Measurements from ENCODE around the gene KDM2A. TPM values are rescaled to one million over a fixed set of nuclear protein-coding genes. Genes with fewer than 3 reads are reported as not detected.
A peak's percentile ranks its signal among the peaks of the same experiment; 100 is the strongest.

Gene KDM2A
- total RNA-seq, 4 donors from 2014 or later, result 65.3 to 137 (median 81.2) TPM

DNA sequence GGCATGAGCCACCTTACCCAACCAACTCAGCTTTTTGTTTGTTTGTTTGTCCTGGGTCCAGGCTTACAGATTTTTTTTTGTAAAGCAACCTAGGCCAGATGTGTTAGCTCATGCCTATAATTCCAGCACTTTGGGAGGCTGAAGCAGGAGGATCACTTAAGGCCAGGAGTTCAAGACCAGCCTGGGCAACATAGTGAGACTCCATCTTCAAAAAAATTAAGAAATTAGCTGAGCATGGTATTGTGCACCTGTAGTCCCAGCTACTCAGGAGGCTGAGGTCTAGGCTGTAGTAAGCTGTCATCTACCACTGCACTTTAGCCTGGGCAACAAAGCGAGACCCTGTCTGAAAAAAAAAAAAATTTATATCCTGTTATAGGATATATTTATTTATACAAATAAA lies 118.5 kb downstream of the KDM2A start:
- Histone ChIP-seq H3K27ac (no peak overlapping the region), H3K9me3 (no peaks in the 10 kb centered on the region), H3K4me3 (no peak overlapping the region), H3K36me3 (peaks cover 0 to 3% (median 0%) of the 10 kb centered on the region in 4 donors), H3K4me1 (peaks cover 23 to 49% (median 37%) of the 10 kb centered on the region in 4 donors), H3K27me3 (no peaks in the 10 kb centered on the region)
- DNase-seq, result no peak
- no peak for TF ChIP-seq POLR2AphosphoS5 (IDR thresholded peaks at IDR 0.05)
- no peak for TF ChIP-seq EP300 (IDR thresholded peaks at IDR 0.05; ENCODE audit: low read depth)
- TF ChIP-seq POLR2A (IDR thresholded peaks at IDR 0.05), result no peak
- TF ChIP-seq, protein P1, sequence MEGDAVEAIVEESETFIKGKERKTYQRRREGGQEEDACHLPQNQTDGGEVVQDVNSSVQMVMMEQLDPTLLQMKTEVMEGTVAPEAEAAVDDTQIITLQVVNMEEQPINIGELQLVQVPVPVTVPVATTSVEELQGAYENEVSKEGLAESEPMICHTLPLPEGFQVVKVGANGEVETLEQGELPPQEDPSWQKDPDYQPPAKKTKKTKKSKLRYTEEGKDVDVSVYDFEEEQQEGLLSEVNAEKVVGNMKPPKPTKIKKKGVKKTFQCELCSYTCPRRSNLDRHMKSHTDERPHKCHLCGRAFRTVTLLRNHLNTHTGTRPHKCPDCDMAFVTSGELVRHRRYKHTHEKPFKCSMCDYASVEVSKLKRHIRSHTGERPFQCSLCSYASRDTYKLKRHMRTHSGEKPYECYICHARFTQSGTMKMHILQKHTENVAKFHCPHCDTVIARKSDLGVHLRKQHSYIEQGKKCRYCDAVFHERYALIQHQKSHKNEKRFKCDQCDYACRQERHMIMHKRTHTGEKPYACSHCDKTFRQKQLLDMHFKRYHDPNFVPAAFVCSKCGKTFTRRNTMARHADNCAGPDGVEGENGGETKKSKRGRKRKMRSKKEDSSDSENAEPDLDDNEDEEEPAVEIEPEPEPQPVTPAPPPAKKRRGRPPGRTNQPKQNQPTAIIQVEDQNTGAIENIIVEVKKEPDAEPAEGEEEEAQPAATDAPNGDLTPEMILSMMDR (IDR thresholded peaks at IDR 0.05), result no peak
- intact Hi-C loops (cut with DNase I; ENCODE audit: low total_unique reads), result no loop called here
- 95 to 100% methylated on average over 1 of the region's 1 CpG for WGBS, 2 donors (ENCODE audit: low coverage in 1 of 2)
- in situ Hi-C loops (cut with MboI; ENCODE audit: low pct_ligation_motif_present in 1 of 4, low pct_unique_long_range_greater_than_20kb in 1 of 4, low sequenced_read_pairs in 3 of 4), result no loop called here

DNA sequence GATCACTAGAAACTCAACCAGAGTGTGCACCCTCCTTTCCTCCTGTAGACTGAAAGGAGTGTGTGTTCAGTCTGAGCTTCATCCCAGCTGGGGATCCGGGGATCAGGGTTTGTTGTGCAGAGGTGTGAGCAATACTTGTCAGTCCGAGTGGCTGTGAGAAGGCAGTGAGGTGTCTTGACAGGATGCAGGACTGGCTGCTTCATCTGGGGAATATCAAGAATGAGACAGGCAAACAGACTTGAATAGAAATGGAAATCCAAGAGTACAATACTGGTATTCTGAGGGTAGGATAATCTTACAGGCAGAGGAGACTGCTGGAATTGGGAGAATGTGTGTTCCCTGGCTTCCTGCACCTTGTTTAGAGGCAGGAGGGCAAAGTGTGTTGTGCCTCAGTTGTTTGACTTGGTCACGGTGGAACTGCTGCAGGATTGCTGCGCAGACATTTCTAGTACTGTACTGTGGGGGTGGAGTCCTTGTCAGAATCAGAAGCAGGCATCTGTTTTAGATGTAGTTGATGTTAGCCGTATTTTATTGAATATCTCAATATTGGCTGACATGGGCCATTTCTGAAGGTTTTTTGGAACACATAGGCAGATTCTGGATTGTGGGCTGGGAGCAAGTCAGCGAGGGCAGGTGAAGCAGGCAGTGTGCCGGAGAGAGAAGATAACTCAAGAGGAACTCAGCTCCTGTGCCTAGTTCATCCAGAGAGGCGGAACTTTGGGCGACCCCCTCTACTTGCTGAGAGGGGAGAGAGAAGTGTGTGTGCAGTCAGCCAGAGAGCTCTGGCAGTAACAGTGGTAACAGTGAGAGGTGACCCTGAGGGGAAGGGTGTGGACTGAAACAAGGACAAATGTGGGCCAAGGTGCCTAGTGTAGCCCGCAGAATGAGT lies 120.1 kb downstream of the KDM2A start:
- Histone ChIP-seq H3K9me3 (no peaks in the 10 kb centered on the region), H3K27ac (peak overlapping the region; percentile 91 to 97 (median 96)), H3K4me3 (peak overlapping the region in 3 of 4 donors; percentile 3 to 53 (median 34)), H3K36me3 (peaks cover 0 to 13% (median 3%) of the 10 kb centered on the region in 4 donors), H3K4me1 (peaks cover 28 to 65% (median 44%) of the 10 kb centered on the region in 4 donors), H3K27me3 (no peaks in the 10 kb centered on the region)
- 14 to 39% methylated on average over 2 to 10 of the region's 10 CpGs for WGBS, 2 donors (ENCODE audit: low coverage in 1 of 2)
- in situ Hi-C loops (cut with MboI; ENCODE audit: low pct_ligation_motif_present in 1 of 4, low pct_unique_long_range_greater_than_20kb in 1 of 4, low sequenced_read_pairs in 3 of 4), result no loop called here
- no peak for TF ChIP-seq POLR2AphosphoS5 (IDR thresholded peaks at IDR 0.05)
- DNase-seq, result no peak
- intact Hi-C loops (cut with DNase I; ENCODE audit: low total_unique reads), result no loop called here

DNA sequence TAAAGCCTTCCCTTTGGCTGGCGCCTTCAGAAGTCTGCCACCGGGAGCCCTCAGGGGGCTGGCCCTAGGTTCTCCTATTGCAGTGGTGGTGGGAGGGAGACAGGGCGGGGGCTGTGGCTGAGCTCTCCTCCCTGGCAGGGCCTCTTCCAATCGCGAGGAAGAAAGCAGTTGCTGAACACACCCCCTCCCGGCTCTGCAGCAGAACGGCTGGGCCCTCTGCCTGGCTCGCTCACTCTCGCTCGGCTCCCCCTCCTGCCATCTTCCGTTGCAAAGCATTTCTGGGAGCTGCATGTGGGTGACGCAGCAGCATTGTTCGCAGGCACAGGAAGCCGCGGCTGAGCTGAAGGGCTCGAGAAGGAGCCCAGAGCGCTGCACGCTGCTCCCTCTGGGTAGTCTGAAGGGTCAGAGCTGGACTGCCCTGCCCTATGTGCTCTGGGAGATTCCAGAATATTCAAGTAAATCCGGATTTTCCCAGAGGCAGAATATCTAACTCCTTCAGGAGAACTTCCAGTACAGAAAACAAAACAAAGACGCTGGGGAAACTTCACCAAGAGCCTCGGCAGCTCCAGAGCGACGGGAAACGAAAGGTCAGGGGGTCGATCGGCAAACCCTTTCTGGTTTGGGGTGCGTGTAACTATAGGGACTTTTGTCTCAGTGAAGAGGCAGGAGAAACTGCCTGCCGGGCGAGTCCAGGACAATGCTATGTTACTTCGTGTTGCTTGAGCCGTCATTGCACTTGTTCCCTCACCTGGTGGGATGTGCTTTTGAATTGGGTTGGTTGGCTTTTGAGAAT lies 120.9 kb downstream of the KDM2A start:
- in situ Hi-C loops (cut with MboI; ENCODE audit: low pct_ligation_motif_present in 1 of 4, low pct_unique_long_range_greater_than_20kb in 1 of 4, low sequenced_read_pairs in 3 of 4), result no loop called here
- DNase-seq, result peak; percentile 97
- Histone ChIP-seq H3K27ac (peak overlapping the region; percentile 91 to 97 (median 96)), H3K4me3 (peak overlapping the region; percentile 39 to 66 (median 56)), H3K4me1 (peaks cover 28 to 61% (median 43%) of the 10 kb centered on the region in 4 donors), H3K27me3 (no peaks in the 10 kb centered on the region), H3K36me3 (peaks cover 0 to 22% (median 6%) of the 10 kb centered on the region in 4 donors), H3K9me3 (no peaks in the 10 kb centered on the region)
- intact Hi-C loops (cut with DNase I; ENCODE audit: low total_unique reads), result no loop called here
- TF ChIP-seq POLR2A (IDR thresholded peaks at IDR 0.05) (peak; percentile 98), POLR2AphosphoS5 (IDR thresholded peaks at IDR 0.05) (peak; percentile 99), EP300 (IDR thresholded peaks at IDR 0.05; ENCODE audit: low read depth) (no peak)
- TF ChIP-seq, protein P1 (IDR thresholded peaks at IDR 0.05), result peak in 1 of 5 experiments; percentile 9
- WGBS, 2 donors (ENCODE audit: low coverage in 1 of 2), result 1% methylated on average over 31 of the region's 31 CpGs; no CpG with 5 or more reads in 1 of the 2 donors

DNA sequence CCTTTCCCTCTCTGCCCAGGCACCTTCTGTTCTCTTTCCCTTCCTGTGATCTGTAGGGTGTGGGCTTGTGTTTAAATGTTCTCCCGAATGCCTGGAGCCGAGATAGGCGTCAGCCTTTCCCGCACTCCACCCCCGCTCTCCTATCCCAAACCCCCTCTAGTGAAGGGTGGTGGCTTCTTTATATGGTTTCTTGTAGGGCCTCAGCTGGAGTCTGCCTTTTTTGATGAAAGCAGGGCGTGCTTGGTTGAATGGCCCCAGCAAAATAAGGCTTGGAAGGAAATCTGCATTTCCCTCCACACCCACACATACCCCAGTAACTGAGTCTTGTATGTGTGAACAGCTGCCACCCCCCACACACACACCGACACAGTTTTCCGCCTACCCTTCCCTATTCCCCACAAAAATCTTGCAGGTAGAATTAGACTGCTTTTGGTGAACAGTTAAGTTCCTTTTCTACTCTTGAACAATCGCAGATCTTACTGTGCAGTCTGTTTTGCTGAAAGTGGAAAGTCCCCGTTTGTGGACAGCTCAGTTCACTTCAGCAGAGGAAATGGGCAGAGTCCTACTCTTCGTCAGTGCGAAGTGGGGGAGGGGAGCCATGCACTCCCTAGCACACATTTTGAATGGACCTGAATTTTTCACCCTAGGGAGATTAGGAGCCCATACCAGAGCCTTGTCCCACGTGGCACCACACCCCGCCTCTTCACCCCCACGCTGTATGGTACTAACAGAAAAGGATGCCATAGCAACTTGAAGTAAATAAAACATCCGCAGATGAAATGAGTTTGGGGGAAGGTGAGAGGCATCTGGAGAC lies 121.7 kb downstream of the KDM2A start:
- Histone ChIP-seq H3K4me1 (peaks cover 28 to 60% (median 43%) of the 10 kb centered on the region in 4 donors), H3K27ac (peak overlapping the region; percentile 91 to 97 (median 96)), H3K4me3 (peak overlapping the region; percentile 39 to 66 (median 56)), H3K27me3 (no peaks in the 10 kb centered on the region), H3K9me3 (no peaks in the 10 kb centered on the region), H3K36me3 (peaks cover 0 to 29% (median 10%) of the 10 kb centered on the region in 4 donors)
- 0% methylated on average over 4 to 16 of the region's 16 CpGs for WGBS, 2 donors (ENCODE audit: low coverage in 1 of 2)
- in situ Hi-C loops (cut with MboI; ENCODE audit: low pct_ligation_motif_present in 1 of 4, low pct_unique_long_range_greater_than_20kb in 1 of 4, low sequenced_read_pairs in 3 of 4), result no loop called here
- TF ChIP-seq EP300 (IDR thresholded peaks at IDR 0.05; ENCODE audit: low read depth), result no peak
- peak; percentile 47 for TF ChIP-seq POLR2A (IDR thresholded peaks at IDR 0.05)
- TF ChIP-seq POLR2AphosphoS5 (IDR thresholded peaks at IDR 0.05), result peak; percentile 67 to 71 (median 68)
- TF ChIP-seq, protein P1 (IDR thresholded peaks at IDR 0.05), result no peak
- intact Hi-C loops (cut with DNase I; ENCODE audit: low total_unique reads), result no loop called here
- DNase-seq, result peak; percentile 82

Measured in transverse colon (tissue), 4 donors.